Measurements from ENCODE around the gene PRKCE.
A peak's percentile ranks its signal among the peaks of the same experiment; 100 is the strongest.
"Not testable (repeated sequence)": the region's sequence is repeated elsewhere in the genome, so short reads cannot be mapped to it uniquely, and the experiment has no call there.

Gene PRKCE

DNA sequence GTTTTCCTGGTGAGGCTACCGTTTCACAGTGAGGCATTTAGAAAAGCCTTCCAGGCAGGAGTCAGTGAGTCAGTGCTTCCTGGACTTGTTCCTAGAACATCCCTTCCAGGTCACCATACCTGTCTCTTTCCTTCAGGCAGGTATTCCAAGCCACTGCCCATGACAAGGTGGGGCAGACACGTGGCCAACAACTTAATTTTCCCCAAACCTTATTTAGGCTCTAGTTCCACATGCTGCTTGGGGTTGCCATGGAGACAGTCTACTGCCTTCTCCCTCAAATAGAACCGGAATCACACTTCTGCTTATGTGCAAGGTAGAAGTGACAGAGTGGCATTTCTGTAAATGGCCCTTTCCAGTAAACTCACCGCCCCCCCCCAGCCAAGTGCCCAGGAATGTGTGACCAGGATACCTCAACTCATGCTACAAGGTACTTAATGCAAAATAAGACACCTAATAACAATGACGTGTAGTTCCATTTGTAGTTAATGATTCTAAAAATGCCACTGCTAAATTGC lies 258.3 kb downstream of the PRKCE start:
- peak; percentile 47 for DNase-seq (ENCODE audit: low spot score)

- DNase-seq (ENCODE audit: low spot score): no peak
These were observed 259.1 kb downstream of the PRKCE start for GRCh38 chr2:45910473-45911060.

GRCh38 chr2:45911538-45911937 lies 260.1 kb downstream of the PRKCE start:
- DNase-seq (ENCODE audit: low spot score): no peak

DNA sequence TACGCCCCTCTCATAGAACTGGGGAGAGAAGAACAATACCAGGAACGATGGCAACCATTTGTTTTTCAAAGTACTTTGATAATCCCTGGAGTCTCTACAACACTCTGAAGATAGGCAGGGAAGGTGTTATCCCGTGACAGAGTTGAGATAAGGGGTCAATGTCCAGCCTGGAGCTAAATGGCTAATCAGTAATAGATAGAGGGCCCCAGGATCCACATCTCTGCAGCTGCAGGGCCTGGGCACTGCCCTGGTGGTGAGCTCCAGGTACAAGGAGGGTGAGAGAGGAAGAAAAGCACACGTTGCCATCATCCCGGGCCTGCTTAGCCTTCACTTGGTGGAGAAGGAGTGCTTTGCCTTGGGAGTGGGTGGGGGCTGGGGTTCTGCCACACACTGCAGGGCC lies 260.6 kb downstream of the PRKCE start:
- DNase-seq (ENCODE audit: low spot score): no peak

- DNase-seq (ENCODE audit: low spot score): no peak
These were observed 262.1 kb downstream of the PRKCE start for GRCh38 chr2:45913539-45913938.

- DNase-seq (ENCODE audit: low spot score): no peak
These were observed 264.0 kb downstream of the PRKCE start for GRCh38 chr2:45915523-45915922.

DNA sequence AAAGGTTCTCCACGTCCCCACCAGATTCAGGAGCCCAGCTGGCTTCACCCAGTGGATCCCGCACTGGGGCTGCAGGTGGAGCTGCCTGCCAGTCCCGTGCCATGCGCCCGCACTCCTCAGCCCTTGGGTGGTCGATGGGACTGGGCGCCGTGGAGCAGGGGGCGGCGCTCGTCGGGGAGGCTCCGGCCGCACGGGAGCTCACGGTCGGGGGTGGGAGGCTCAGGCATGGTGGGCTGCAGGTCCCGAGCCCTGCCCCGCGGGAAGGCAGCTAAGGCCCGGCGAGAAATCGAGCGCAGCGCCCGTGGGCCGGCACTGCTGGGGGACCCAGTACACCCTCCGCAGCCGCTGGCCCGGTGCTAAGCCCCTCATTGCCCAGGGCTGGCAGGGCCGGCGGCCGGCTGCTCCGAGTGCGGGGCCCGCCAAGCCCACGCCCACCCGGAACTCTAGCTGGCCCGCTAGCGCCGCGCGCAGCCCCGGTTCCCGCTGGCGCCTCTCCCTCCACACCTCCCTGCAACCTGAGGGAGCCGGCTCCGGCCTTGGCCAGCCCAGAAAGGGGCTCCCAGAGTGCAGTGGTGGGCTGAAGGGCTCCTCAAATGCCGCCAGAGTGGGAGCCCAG lies 266.2 kb downstream of the PRKCE start:
- not testable (repeated sequence) for DNase-seq (ENCODE audit: low spot score)

GRCh38 chr2:45918463-45919159 lies 267.1 kb downstream of the PRKCE start:
- no peak for DNase-seq (ENCODE audit: low spot score)

GRCh38 chr2:45919160-45919650 lies 267.7 kb downstream of the PRKCE start:
- no peak for DNase-seq (ENCODE audit: low spot score)

- no peak for DNase-seq (ENCODE audit: low spot score)
These were observed 268.2 kb downstream of the PRKCE start for GRCh38 chr2:45919711-45920111.

DNA sequence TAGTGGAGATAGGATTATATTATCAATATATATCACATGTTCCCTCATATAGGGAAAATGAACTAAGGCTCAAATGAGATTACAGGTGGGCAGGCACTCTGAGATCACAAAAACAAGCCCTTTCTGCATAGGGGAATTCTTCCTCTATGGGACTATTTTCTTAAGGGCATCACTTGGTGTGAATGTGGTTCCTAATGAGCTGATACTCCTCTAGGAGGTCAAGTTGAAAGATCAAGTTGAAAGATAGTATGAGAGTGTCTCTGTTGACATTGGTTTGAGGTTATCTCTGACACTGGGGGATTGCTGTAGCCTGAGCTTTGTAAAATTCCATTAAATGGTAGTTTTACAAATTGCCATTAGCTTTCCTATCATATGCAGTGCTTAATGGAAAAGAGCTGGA lies 270.4 kb downstream of the PRKCE start:
- no peak for DNase-seq (ENCODE audit: low spot score)

- no peak for DNase-seq (ENCODE audit: low spot score)
These were observed 271.1 kb downstream of the PRKCE start for GRCh38 chr2:45922577-45922988.

DNA sequence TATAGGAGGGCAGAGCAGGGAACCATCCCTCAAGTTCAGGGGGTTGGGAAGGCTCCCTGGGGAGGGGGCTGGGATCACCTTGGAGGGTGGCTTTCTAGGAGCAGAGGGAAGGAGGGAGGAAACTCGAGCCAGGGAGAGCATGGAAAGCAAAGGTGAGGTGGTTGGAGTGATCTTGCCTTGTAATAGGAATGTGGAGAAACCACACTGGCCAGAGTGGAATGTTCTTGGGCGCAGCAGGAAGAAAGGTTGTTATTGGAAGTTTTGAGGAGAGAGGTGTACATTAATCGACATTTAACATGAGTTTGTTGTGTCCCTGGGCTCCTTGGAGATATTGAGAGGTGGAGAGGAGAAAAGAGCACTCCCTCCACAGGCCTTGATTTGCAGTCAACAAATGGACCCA lies 272.2 kb downstream of the PRKCE start:
- DNase-seq (ENCODE audit: low spot score): no peak

DNA sequence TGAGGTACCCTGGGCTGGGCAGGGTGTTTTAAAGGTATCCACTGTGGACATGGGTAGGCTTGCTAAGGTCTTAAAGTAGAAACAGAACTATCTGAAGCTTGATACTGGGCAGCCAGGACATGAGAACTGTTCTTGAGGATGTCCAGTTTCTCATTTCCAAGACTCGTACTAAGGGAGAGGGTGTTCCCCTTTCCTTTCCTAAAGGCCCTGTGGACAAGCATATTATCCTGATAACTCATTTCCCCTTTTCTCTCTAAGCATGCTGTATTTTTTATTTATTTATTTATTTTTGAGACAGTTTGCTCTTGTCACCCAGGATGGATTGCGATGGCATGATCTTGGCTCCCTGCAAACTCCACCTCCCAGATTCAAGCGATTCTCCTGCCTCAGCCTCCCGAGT lies 273.6 kb downstream of the PRKCE start:
- DNase-seq (ENCODE audit: low spot score): no peak

GRCh38 chr2:45925636-45926366 lies 274.3 kb downstream of the PRKCE start:
- no peak for DNase-seq (ENCODE audit: low spot score)

- peak; percentile 88 for DNase-seq (ENCODE audit: low spot score)
These were observed 277.5 kb downstream of the PRKCE start for GRCh38 chr2:45928946-45929345.

DNA sequence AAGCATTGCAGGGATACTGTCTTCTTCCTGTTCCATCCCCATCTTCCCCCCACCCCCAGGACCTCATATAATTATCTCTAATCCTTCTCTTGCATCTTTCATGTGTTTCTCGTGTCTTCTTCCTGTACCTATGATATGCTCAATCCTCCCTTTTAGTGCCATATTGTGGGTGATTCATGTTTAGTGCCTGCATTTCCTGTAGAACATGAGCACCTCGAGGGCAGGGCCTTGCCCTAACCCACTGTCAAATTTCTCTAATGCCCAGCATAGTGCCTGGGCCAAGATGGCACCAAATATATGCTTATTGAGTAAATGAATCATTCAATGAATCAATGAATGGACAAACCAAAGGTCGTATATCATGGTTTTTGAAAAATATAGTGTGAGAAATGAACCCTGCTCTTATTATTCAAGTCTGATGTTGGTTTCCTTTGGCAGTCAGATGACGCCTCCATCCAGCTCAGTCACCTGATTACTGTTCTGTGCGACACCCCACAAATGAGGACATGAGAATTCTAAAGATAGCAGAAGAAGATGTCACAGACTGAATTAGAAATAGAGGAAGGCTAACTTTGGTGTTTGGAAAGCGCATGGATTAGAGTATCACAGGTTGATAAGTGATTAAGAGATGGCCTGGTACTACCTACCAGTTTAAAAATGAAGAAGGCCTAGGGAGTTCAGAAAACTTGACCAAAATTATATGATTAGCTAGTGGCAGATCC lies 278.4 kb downstream of the PRKCE start:
- DNase-seq (ENCODE audit: low spot score): peak; percentile 74

GRCh38 chr2:45930396-45930792 lies 278.9 kb downstream of the PRKCE start:
- DNase-seq (ENCODE audit: low spot score): no peak

- DNase-seq (ENCODE audit: low spot score): no peak
These were observed 281.0 kb downstream of the PRKCE start for GRCh38 chr2:45932278-45932975.

GRCh38 chr2:45935791-45936622 lies 284.5 kb downstream of the PRKCE start:
- DNase-seq (ENCODE audit: low spot score): peak; percentile 52

Data from putamen (tissue), 1 donor.